ENCODE results near the gene VAV2.

Gene VAV2

DNA sequence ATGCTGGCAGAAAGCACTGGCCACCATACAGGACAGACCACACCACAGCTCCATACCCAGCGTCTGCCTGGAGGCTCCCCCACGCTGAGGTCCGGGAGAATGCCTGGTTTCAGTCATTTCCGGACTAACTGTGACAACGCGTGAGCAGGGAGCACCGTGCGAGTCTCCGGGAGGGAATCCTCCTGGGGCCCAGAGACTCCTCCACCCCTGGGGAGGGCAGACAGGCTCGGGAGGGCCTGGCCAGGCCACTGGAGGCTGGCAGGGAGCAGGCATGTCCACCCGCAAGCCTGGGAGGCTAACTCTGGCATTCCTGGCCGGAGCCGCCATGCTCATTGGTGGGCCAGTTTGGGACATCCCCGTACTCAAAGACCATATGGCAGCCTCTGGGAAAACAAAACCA is 39.7 kb upstream of the VAV2 start:
- H3K4me3 ChIP-seq (replicated peaks; ENCODE audit: low read depth, low read length): no peak overlapping the region
- TF ChIP-seq, protein P1, sequence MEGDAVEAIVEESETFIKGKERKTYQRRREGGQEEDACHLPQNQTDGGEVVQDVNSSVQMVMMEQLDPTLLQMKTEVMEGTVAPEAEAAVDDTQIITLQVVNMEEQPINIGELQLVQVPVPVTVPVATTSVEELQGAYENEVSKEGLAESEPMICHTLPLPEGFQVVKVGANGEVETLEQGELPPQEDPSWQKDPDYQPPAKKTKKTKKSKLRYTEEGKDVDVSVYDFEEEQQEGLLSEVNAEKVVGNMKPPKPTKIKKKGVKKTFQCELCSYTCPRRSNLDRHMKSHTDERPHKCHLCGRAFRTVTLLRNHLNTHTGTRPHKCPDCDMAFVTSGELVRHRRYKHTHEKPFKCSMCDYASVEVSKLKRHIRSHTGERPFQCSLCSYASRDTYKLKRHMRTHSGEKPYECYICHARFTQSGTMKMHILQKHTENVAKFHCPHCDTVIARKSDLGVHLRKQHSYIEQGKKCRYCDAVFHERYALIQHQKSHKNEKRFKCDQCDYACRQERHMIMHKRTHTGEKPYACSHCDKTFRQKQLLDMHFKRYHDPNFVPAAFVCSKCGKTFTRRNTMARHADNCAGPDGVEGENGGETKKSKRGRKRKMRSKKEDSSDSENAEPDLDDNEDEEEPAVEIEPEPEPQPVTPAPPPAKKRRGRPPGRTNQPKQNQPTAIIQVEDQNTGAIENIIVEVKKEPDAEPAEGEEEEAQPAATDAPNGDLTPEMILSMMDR (IDR thresholded peaks at IDR 0.05; ENCODE audit: low read depth, low read length, missing control alignments): no peak
- DNase-seq (ENCODE audit: extremely low read depth, low read depth): no peak

GRCh38 chr9:134030821-134031470 is 38.8 kb upstream of the VAV2 start:
- H3K4me3 ChIP-seq (replicated peaks; ENCODE audit: low read depth, low read length): no peak overlapping the region
- TF ChIP-seq, protein P1 (IDR thresholded peaks at IDR 0.05; ENCODE audit: low read depth, low read length, missing control alignments): no peak
- DNase-seq (ENCODE audit: extremely low read depth, low read depth): no peak

DNA sequence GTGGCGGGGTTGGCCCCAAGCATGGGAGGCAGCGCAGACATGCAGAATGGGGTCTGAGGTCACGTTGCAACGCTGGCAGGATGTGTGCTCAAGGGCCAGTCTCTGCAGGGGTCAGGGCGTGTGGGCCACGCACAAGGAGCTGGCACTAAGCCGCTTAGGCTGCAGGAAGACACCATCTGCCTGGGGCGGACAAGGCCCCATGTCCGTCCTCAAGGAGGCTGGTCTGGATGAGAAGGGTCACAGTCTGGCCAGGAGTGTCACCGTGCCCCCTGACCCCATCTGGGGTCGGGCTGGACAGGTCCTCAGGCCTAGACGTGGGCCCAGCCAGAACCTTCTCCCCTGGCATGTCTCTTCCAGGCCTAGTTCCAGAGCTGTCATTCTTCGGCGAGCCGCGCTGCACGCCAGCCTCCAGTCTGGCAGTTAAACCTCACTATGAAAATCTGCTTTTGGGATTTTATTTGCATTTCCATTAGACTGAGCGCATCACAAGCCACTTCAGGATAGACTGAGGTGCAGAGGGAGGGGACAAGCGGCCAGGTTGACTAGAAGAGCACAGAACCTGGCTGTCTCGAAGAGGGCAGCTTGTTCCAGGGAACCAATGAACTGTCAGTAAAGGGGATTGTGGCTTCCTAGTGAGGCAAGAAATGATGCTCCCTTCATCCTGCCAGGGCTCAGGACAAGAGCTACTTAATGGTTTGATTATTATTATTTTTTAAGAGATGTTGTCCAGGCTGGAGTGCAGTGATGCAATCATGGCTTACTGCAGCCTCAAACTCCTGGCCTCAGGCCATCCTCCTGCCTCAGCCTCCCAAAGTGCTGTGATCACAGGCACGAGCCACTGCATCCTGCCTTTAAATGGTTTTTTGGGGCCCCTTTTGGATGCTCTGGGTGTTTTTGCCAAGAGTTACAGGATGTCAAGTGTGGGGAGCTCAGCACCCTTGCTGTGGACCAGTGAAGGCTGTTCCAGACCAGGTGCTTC is 37.4 kb upstream of the VAV2 start:
- TF ChIP-seq, protein P1 (IDR thresholded peaks at IDR 0.05; ENCODE audit: low read depth, low read length, missing control alignments): no peak
- no peak overlapping the region for H3K4me3 ChIP-seq (replicated peaks; ENCODE audit: low read depth, low read length)
- no peak for DNase-seq (ENCODE audit: extremely low read depth, low read depth)

DNA sequence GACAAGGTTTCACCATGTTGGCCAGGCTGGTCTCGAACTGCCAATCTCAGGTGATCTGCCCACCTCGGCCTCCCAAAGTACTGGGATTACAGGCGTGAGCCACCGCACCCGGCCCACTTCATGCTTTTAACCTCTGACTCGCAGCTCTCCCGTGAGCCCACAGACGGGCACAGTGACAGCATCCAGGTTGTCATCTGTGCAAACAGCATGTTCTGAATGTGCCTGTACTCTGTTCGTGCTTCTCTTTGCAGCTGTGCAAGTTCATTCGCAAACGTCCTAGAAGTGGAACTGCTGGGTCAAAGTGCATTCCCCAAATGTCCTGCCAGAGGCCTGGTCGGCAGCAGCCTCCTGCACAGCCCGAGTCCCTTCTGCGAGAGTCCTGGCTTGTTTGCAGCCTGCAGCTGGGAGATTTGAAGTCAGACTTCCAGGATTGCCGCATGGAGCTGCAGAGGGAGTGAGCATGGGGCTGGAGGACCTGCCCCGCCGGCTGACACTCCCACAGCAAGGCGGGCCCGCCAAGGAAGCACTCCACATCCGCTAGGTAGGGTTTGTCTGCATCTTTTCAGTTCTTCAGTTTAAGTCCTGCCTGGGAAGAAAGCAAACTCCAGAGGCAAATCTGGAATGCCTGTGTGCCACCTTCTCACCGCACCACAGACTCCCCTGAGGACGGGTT is 36.6 kb upstream of the VAV2 start:
- TF ChIP-seq, protein P1 (IDR thresholded peaks at IDR 0.05; ENCODE audit: low read depth, low read length, missing control alignments): no peak
- no peak overlapping the region for H3K4me3 ChIP-seq (replicated peaks; ENCODE audit: low read depth, low read length)
- DNase-seq (ENCODE audit: extremely low read depth, low read depth): no peak

DNA sequence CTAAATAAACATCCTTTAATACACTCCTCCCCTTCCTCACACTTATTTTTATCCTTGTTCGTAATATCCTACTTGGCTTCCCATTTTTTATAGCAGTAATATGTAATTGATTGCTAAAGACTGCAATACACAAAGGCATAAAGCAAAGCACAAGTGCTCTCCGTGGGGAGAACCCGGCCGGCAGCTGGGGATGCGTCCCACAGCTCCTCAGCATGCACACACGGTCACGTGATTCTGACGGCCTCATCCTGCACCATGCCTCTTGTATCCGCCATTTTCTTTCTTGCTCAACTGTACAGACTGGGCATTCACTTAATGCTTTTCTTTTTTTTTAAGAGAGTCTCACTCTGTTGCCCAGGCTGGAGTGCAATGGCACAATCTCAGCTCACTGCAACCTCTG is 36.0 kb upstream of the VAV2 start:
- H3K4me3 ChIP-seq (replicated peaks; ENCODE audit: low read depth, low read length): no peak overlapping the region
- DNase-seq (ENCODE audit: extremely low read depth, low read depth): no peak
- TF ChIP-seq, protein P1 (IDR thresholded peaks at IDR 0.05; ENCODE audit: low read depth, low read length, missing control alignments): no peak

DNA sequence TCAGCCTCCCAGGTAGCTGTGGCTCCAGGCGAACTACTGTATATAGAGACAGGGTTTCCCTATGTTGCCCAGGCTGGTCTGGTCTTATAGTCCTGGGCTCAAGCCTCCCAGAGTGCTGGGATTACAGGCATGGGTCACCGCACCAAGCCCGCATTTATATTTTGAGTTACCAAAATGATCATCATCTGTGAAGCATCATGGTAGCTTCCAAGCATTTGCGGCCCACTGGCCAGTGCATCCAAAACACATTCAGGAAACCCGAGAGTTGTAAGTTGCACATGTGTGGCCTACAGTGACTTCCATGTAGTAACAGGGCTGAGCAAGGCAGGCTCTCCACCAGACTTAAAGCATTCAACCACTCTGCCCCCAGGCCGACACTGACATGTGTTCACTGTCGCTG is 35.4 kb upstream of the VAV2 start:
- TF ChIP-seq, protein P1 (IDR thresholded peaks at IDR 0.05; ENCODE audit: low read depth, low read length, missing control alignments): no peak
- no peak for DNase-seq (ENCODE audit: extremely low read depth, low read depth)
- no peak overlapping the region for H3K4me3 ChIP-seq (replicated peaks; ENCODE audit: low read depth, low read length)
